ENCODE data around the gene INPP5B. TPM values are rescaled to one million over a fixed set of nuclear protein-coding genes. Genes with fewer than 3 reads are reported as not detected.
"Not testable (repeated sequence)": the region's sequence is repeated elsewhere in the genome, so short reads cannot be mapped to it uniquely, and the experiment has no call there.

Gene INPP5B
- polyA plus RNA-seq, 3 donors from 2014 or later = 11.1 to 28.0 (median 13.6) TPM

- Mint-ChIP-seq H3K36me3 (peaks cover 0 to 12% (median 5%) of the 10 kb centered on the region in 3 donors), H3K4me3 (no peak overlapping the region), H3K9me3 (no peaks in the 10 kb centered on the region), H3K4me1 (peaks cover 26 to 30% of the 10 kb centered on the region in 2 donors), H3K27ac (no peak overlapping the region), H3K27me3 (ENCODE audit: low read depth in 3 of 3) (no peaks in the 10 kb centered on the region)
- DNase-seq = no peak
Measured at GRCh38 chr1:37944086-37944763, 2.6 kb downstream of the INPP5B start.

- Mint-ChIP-seq H3K27me3 (ENCODE audit: low read depth in 3 of 3) (peaks cover 0 to under 1% (median 0%) of the 10 kb centered on the region in 3 donors), H3K27ac (no peak overlapping the region), H3K36me3 (peaks cover 0 to 15% (median 7%) of the 10 kb centered on the region in 3 donors), H3K4me1 (peaks cover 0 to 1% of the 10 kb centered on the region in 2 donors), H3K4me3 (no peak overlapping the region), H3K9me3 (no peaks in the 10 kb centered on the region)
- no peak for DNase-seq
Measured at GRCh38 chr1:37940299-37940947, 6.4 kb downstream of the INPP5B start.

GRCh38 chr1:37936760-37937159, 10.1 kb downstream of the INPP5B start:
- H3K4me1 Mint-ChIP-seq; DNase-seq; H3K27ac Mint-ChIP-seq; H3K27me3 Mint-ChIP-seq (ENCODE audit: low read depth in 3 of 3); H3K9me3 Mint-ChIP-seq; H3K4me3 Mint-ChIP-seq: not testable (repeated sequence)
- peaks cover 0 to 13% (median 3%) of the 10 kb centered on the region in 3 donors for H3K36me3 Mint-ChIP-seq

GRCh38 chr1:37932759-37933158, 14.1 kb downstream of the INPP5B start:
- Mint-ChIP-seq H3K9me3 (no peaks in the 10 kb centered on the region), H3K27ac (peak overlapping the region in 2 of 6 donors; percentile 1 to 31), H3K36me3 (peaks cover 0 to 7% (median 3%) of the 10 kb centered on the region in 3 donors), H3K4me3 (peak overlapping the region; percentile 65 to 98 (median 72)), H3K27me3 (ENCODE audit: low read depth in 3 of 3) (peaks cover 2 to 6% (median 3%) of the 10 kb centered on the region in 3 donors), H3K4me1 (peaks cover 29 to 42% of the 10 kb centered on the region in 2 donors)
- DNase-seq = no peak

- Mint-ChIP-seq H3K27ac (peak overlapping the region; percentile 80 to 95 (median 92)), H3K4me1 (peaks cover 40 to 54% of the 10 kb centered on the region in 2 donors), H3K9me3 (no peaks in the 10 kb centered on the region), H3K4me3 (peak overlapping the region; percentile 96 to 99 (median 97)), H3K36me3 (peaks cover 0 to 7% (median 3%) of the 10 kb centered on the region in 3 donors), H3K27me3 (ENCODE audit: low read depth in 3 of 3) (peaks cover 2 to 6% (median 3%) of the 10 kb centered on the region in 3 donors)
- DNase-seq = peak; percentile 94 to 95 (median 95)
Measured at GRCh38 chr1:37931361-37932158, 15.3 kb downstream of the INPP5B start.

- Mint-ChIP-seq H3K27me3 (ENCODE audit: low read depth in 3 of 3) (peaks cover 2 to 6% (median 3%) of the 10 kb centered on the region in 3 donors), H3K27ac (peak overlapping the region; percentile 80 to 95 (median 92)), H3K36me3 (peaks cover 0 to 7% (median 3%) of the 10 kb centered on the region in 3 donors), H3K9me3 (no peaks in the 10 kb centered on the region), H3K4me1 (peaks cover 45 to 60% of the 10 kb centered on the region in 2 donors), H3K4me3 (peak overlapping the region; percentile 96 to 99 (median 97))
- DNase-seq = no peak
Measured at GRCh38 chr1:37931102-37931360, 15.8 kb downstream of the INPP5B start.

- peaks cover 51 to 65% of the 10 kb centered on the region in 2 donors for H3K4me1 Mint-ChIP-seq
- no peaks in the 10 kb centered on the region for H3K9me3 Mint-ChIP-seq
- H3K4me3 Mint-ChIP-seq = peak overlapping the region; percentile 96 to 99 (median 97)
- peak overlapping the region; percentile 80 to 95 (median 92) for H3K27ac Mint-ChIP-seq
- peak in 1 of 3 donors; percentile 22 for DNase-seq
- H3K27me3 Mint-ChIP-seq (ENCODE audit: low read depth in 3 of 3) = peaks cover 1 to 6% (median 3%) of the 10 kb centered on the region in 3 donors
- H3K36me3 Mint-ChIP-seq = peaks cover 0 to 5% (median 2%) of the 10 kb centered on the region in 3 donors
Measured at GRCh38 chr1:37930246-37931101, 16.4 kb downstream of the INPP5B start.

GRCh38 chr1:37926038-37926924, 20.6 kb downstream of the INPP5B start:
- Mint-ChIP-seq H3K27me3 (ENCODE audit: low read depth in 3 of 3) (peaks cover 0 to 2% (median 0%) of the 10 kb centered on the region in 3 donors), H3K9me3 (no peaks in the 10 kb centered on the region), H3K27ac (peak overlapping the region; percentile 81 to 95 (median 90)), H3K4me3 (peak overlapping the region; percentile 51 to 84 (median 76)), H3K4me1 (peaks cover 72 to 80% of the 10 kb centered on the region in 2 donors), H3K36me3 (no peaks in the 10 kb centered on the region)
- peak in 2 of 3 donors; percentile 20 to 21 for DNase-seq

GRCh38 chr1:37925316-37925715, 21.5 kb downstream of the INPP5B start:
- Mint-ChIP-seq H3K4me1 (peaks cover 65 to 80% of the 10 kb centered on the region in 2 donors), H3K27me3 (ENCODE audit: low read depth in 3 of 3) (peaks cover 0 to under 1% (median 0%) of the 10 kb centered on the region in 3 donors), H3K27ac (peak overlapping the region; percentile 81 to 95 (median 90)), H3K36me3 (no peaks in the 10 kb centered on the region), H3K9me3 (no peaks in the 10 kb centered on the region), H3K4me3 (peak overlapping the region; percentile 51 to 84 (median 76))
- DNase-seq = no peak

- Mint-ChIP-seq H3K9me3 (no peaks in the 10 kb centered on the region), H3K4me1 (peaks cover 70 to 81% of the 10 kb centered on the region in 2 donors), H3K27ac (peak overlapping the region; percentile 74 to 88 (median 84)), H3K27me3 (ENCODE audit: low read depth in 3 of 3) (no peaks in the 10 kb centered on the region), H3K4me3 (peak overlapping the region; percentile 47 to 69 (median 58)), H3K36me3 (no peaks in the 10 kb centered on the region)
- no peak for DNase-seq
Measured at GRCh38 chr1:37923551-37923889, 23.3 kb downstream of the INPP5B start.

GRCh38 chr1:37922767-37923550, 23.9 kb downstream of the INPP5B start:
- Mint-ChIP-seq H3K9me3 (no peaks in the 10 kb centered on the region), H3K27me3 (ENCODE audit: low read depth in 3 of 3) (peaks cover 0 to 1% (median 0%) of the 10 kb centered on the region in 3 donors), H3K4me3 (peak overlapping the region; percentile 47 to 69 (median 58)), H3K4me1 (peaks cover 72 to 83% of the 10 kb centered on the region in 2 donors), H3K27ac (peak overlapping the region; percentile 74 to 88 (median 84)), H3K36me3 (no peaks in the 10 kb centered on the region)
- peak; percentile 43 to 60 (median 60) for DNase-seq
